NCI-H1417 (cell line): ENCODE results near the gene PDIA5.

Experiments used
- DNase-seq, 3 experiments: peaks; one replicate each; lab custom pipeline; 2025; lab: John Stamatoyannopoulos, UW

The PDIA5 gene

GRCh38 chr3:123071581-123071980 is 4.8 kb downstream of the PDIA5 start:
- DNase-seq = no peak

DNA sequence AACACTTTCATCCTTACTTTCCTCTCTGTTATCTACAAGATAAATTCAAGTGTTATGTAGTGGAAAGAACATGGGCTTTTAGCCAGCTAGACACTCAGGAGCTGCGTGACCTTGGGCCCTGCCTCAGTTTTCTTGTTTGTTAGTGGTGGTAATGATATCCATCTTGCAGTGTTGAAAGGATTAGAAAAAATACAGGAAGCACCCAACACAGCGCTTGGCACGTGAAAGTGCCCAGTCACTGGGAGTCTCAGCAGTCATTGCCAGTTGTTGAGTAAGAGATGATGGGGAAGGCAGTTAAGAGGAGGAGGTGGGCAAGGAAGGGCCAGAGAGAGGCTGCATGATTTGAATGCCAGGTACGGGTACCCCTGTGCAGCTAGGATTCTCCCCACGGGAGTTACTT is 5.3 kb downstream of the PDIA5 start:
- DNase-seq = no peak

DNA sequence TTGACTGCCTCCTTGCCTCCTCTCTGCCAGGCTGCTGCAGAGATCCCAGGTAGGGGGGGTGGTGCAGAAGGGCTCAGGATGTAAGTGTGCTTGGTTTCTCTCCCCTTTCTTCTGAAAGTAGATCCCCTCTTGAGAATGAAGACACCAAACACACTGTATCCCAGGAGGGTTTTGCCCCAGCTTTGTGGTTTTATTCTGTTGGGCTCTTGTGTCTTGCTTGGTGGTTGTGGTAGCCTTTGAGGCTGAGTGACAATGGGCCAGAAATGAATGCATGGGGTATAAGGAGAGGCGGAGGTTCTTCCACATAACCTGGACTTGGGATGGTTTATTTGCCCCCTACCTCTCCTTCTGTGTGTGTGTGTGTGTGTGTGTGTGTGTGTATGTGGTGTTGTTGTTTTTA is 5.7 kb downstream of the PDIA5 start:
- peak in 1 of 3 experiments; percentile 29 for DNase-seq

GRCh38 chr3:123075359-123075758 is 8.5 kb downstream of the PDIA5 start:
- no peak for DNase-seq

- no peak for DNase-seq
Measured at GRCh38 chr3:123076112-123076495, 9.3 kb downstream of the PDIA5 start.

DNA sequence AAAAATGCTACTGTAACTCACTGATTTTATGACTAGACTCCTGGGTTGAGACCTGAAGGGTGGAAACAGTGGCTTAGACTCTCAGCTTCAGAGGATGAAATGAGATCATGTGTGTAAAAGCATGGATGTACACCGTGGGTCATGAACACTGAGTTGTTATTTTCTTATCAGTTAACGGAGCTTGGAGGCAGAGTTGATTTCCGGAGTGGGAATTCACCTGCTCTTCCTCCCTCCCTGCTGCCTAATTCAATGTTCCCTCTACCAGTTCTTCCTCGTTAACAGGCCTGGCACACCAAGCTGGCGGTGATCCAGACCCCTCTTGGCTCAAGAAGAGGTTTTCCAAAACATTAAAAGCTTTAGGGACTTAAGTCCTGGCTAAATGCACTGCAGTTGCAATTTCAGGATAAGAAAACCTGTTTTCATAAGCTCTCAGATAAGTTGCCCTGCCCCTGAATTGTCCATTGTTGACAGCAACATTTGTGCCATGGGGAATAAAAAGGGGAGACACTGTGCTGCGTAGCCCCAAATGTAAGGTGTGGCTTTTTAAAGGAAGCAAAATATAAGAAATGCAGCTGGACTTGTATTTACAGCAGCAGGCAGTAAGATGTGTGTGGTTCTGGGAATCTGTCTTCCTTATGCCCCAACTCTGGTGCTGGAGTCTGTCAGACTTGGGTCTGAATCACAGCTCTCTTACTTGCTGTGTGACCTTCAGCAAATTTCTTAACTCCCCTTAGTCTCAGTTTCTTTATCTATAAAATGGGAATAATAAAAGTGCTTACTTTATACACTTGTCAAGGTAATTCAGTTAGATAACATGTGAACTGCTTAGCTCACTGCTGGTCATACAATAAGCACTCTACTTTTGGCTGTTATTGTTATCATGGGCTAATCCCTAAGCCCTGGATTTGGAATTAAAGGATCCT is 9.9 kb downstream of the PDIA5 start:
- DNase-seq = peak in 2 of 3 experiments; percentile 40 to 42

GRCh38 chr3:123078101-123078500 is 11.3 kb downstream of the PDIA5 start:
- no peak for DNase-seq

DNA sequence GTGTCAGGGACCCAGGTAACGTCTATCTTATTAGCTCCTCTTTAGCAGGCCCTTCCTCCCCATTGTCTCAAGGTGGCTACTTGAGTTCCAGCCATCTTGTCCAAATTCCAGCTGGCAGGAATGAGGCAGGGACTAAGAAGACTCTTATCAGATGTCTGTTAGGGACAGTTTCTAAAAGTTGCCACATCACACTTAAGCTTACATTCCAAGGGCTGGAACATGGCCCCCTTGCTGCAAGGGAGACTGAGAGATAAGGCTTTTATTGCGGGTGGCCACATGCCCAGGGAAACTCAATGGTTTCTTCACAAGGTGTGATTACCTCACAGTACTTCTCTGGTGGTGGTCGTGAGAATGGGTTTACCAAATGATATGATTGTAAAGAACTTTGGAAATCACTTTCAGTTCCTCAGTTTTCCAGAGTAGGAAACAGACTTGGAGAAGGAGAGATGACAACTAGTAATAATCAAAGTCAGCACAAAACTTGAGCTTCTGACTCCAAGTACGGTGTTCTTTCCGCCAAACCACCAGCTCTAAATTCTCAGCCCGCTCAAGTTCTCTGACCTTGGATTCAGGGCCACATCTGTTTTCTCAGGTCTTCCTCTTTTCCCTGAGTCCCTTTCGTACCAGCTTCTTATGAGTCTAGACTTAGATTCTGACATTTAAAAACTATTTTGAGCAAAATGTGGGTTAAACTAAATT is 14.2 kb downstream of the PDIA5 start:
- DNase-seq = no peak

DNA sequence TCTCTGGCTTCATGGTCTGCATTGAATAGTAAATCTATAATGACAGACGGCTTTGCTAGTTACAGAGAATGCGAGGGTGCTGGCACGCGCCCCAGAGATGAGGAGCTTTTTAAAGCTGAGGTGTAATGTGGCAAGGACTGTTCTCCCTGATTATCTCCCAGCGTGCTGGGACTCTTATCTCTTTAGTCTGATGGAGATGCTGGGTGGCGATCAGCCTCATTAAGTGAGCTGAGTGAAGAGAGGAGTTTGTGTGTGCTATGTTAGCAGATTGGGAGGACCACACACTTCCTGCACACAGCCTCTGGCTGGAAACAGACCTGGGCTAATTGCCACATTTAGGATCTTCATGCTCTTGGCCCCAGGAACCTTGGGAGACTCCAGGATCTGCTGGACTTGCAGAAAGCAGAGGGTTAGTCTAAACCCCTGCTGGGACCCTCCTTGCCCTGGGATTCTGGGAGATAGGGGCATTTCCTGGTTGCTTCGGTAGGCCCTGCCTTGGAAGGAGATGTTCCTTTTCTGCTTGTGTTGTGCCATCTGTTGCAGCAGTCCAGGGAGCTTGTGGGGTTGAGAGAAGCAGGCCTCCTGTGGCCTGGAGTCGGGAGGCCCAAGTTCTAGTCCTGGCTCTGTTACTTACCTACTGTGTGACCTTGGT is 15.0 kb downstream of the PDIA5 start:
- DNase-seq = no peak

DNA sequence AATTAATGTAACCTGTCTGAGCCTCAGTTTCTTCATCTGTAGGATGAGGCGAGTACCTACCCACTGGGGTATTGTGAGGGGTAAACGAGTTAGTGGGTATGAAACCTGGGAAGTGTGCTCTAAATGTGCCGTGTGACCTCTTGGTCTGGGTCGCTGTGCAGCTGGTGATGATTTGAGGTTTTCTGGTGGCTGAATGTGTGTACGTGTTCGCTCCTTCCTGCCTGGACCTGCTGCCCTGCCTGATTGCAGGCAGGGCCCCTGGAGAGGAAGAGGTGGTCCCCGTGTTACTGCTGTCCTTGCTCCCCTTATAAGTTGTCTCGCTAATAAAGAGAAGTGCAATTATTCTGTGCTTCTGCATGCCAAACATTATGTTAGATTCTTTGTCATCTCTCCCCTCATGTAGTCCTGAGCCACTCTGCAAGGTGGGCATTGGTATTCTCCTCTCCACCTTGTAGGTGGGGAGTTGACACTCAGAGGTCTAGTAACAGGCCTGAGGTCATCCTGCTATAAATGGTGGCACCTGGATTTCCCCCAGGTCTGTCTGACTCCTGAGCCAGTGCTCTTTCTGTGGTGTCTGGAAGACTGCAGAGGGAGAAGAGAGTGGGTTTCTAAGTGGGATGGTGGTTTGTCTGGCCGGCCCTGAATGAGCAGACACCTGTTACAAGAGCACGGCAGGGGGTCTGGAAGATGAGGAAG is 15.7 kb downstream of the PDIA5 start:
- DNase-seq = no peak

DNA sequence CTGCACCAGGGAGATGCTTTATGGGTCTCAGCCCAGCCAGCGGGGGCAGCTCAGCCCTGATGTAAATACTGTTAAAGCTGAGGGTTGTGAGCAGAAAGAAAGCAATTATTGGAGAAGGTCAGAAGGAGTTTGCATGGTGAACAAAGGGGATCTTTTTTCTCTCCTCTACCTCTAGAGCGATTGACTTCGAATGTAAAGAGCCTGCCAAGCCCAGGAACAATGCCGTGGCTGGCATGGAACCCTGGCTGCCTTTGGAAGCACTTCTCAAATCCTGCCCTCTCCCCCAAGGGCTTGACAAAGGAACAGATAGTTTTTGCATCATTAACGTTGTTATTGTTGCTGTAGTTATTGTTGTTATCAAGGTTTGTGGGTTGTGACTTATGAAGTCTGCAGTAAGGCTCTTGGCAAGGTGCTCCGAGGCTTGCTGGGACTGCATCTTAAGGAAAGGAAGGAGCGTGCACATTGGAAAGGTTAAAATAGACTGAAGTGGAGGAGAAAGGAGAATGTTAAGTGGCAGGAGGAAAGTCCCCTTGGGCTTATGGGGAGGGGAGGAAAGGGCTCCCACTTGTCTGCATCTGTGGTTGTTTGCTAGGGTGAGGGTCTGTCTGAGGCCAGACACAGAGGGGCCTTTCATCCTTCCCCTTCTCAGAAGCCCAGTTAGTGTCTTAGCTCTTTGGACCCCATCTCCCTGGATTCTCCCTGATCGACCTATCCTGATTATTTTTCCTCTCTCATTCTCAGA is 16.7 kb downstream of the PDIA5 start:
- no peak for DNase-seq

- DNase-seq = no peak
Measured at GRCh38 chr3:123084192-123084591, 17.4 kb downstream of the PDIA5 start.

GRCh38 chr3:123084738-123085237 is 18.0 kb downstream of the PDIA5 start:
- no peak for DNase-seq

GRCh38 chr3:123085293-123085931 is 18.6 kb downstream of the PDIA5 start:
- DNase-seq = no peak

DNA sequence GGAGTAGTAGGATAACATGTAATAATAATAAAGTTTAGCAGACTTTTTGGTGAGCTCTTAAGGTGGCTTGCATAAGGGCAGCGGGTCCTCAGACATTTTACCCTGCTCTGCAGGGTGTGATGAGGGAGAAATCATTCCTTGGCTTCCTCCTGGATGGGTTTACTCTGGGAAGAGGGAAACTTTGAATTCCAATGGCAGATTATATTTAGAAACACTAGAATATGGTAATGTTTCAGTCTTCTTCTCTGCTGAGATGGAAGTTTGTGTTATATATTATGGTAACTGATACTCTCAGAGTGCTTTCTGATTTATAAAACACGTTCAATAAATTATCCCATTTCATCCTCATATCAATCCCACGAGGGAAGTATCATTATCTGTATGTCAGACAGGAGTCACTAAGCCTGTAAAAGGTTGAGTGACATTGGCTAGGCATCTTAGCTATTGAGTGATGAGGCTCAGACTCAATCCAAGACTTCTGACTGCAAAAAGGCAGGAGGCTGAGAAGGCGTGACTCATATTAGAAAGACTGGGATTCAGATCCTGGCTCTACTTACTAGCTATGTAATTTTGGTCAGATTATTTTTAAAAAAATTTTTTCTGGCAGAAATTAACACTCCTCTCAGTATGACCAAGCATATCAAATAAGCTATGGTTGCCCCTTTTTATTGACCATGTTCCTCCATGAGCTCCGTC is 19.3 kb downstream of the PDIA5 start:
- DNase-seq = no peak

- DNase-seq = peak in 1 of 3 experiments; percentile 79
Measured at GRCh38 chr3:123088387-123088786, 21.6 kb downstream of the PDIA5 start.

GRCh38 chr3:123089611-123090331 is 22.9 kb downstream of the PDIA5 start:
- DNase-seq = no peak

DNA sequence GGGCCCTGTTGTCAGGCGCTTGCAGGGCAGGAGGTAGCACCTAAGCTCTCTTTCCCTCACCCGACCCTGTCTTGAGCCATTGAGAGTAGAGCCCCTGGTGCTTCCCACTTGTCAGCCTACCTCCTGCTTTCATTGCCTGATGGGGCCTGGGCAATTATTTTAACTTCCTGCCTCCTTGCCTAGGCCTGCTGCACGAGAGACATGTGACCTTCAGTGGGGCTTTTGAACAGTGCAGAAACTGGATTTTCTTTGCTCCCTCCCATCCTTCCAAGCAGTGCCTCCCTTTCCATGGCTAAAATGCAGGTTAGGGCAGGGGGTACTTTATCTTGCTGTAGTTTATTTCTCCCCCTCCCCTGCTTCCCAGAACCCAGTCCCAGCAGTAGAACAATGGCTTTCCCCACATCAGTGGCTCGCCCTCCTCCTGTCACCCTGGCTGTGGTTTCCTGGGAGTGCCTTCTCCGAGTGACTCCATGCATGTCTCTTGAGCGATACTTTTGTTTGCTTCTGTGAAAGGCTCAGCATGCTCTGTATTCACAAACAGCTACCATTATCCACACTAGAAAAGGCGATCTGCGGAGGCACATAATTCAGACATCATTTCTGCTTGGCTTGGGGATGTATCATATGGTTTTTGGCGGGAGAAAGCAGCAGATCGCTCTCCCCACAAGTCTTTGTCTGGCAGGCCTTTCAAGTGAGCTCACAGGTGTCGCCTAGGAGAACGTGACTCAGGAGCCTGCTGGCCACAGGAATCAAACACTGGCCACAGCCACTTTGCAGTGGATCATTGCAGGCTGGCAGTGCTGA is 24.1 kb downstream of the PDIA5 start:
- DNase-seq = peak; percentile 78 to 89 (median 81)

DNA sequence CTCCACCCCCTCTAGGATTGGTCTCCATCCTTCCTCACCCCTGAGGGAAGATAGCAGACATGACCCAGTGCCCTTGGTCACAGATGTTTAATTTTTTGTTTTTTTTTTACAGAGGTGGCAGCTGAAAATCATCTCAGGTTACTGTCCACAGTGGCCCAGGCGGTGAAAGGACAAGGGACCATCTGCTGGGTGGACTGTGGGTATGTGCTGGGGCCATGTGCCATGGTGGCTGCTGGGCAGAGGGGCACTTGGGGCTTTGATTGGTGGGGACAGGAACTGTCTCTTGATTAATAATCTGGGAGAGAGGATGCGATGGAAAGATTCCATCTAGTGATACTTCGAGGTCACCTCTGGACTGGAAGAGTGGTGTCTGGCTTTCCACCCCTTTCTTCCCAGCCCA is 25.4 kb downstream of the PDIA5 start:
- no peak for DNase-seq
